ACHN (cell line): ENCODE data around the gene BCL2L1.

Source experiments
- DNase-seq: peaks from one replicate; pipeline ENCODE4 v3.0.0-alpha.2; 2015
- in situ Hi-C: cut with HindIII; loops from 2 replicates; pipeline ENCODE4 v1.10.0; 2017; ENCODE audit warnings: low sequenced_read_pairs, low pct_ligation_motif_present, low pct_unique_long_range_greater_than_20kb

BCL2L1 gene

DNA sequence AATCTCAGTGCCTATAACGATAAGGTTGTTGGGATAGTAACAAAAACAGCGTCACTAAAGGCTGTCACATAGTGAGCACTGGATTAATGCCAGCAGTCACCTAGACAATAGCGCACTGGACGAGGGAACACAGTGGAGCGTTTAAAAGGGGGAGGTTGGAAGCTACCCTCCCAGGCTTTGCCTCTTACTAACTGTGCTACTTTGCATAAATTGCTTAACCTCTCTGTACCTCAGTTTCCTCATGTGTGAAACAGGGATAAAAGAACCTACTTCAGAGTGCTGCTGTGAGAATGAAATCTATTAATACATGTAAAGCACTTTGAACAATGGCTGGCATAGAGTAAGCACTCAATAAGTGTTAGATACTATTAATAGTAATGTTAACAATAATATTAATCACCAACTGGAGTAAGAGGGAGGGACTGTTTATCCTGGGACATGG, 10.5 kb downstream of the BCL2L1 start:
- in situ Hi-C loops = no loop called here
- DNase-seq = no peak

DNA sequence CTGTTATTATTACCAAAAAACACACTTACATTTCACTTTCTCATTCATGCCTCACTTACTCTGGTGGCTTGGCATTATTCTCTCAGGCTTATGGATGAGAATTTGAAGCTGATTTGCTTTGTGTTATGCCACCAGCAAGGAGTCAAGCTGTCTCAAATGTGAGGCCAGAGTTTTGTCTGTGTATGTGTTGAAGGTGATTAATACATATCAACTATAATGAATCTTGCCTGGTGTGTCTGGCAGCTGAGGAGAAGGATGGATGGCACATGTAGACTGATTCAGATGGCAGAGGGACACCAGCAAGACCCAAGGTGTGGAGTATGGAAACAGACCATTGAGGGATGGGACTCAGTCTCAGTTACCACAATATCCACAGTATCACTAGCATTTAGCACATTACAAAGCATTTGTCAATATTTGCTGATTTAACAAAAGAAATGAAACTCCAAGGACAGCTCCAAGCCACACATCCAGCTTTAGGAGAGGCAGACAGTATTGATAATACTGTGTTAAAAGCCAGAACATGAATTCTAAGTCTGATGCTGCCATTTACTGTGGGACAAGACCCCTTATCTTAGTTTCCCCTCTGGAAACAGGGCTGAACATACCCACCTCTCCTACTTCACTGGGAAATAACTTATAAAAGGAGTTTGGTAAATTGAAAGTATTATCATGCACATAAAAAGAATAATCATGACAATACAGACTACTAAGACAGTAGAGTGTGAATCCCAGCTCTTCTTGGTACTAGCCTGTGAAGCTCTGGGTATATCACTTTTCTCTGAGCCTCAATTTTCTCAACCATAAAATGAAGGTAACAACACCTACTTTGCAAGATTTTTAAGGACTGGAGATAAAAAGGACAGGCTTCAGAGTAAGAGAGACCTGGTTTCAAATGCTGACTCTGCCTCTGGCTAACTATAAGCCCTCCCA, 11.2 kb downstream of the BCL2L1 start:
- in situ Hi-C loops = no loop called here
- DNase-seq = no peak

DNA sequence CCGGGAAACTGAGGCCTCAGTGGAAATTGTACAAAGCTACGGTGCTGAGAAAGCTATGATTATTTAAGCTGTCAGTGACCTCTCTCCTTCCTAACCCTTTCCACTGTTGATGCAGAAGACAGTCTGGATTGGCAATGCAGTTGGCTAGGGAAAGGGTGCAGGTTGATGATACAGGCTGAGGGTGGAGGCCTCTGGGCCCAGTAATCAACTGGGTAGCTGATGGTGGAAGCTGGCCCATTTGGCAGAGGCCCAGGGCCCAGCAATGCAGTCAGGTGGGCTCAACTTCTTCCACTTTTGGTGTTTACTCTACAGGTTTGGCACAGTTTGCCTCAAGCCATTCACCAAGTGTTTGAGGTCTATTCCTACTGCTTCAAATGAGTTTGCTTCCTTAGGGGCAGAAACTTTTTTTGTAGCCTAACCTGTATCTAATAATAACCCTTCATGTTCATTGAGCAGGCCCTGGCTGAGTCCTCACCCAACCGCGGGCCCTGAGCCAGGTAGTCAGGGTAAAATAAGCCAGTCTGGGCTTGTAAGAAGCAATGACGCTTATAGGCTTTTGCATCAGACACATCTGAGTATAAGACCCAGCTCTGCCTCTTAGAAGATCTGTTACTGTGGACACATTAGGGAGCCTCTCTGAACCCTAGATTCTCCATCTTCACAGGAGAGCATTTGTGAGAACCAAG, 12.1 kb downstream of the BCL2L1 start:
- in situ Hi-C loops = no loop called here
- no peak for DNase-seq

DNA sequence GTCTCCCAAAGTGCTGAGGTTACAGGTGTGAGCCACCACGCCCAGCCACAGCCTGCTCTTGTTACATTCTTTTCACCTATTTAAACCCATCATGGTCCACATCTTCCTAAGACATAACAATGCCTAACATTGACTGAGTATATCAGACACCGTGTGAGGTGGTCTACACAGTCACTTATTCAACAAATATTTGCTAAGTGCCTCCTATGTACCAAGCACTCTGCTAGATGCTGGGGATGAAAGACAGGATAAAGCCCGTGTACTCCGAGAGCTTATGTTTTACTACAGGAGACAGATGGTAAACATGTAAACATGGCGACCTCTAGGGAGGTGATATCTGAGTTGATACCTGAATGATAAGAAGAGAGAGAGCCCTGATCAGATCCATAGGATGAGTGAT, 12.7 kb downstream of the BCL2L1 start:
- in situ Hi-C loops = no loop called here
- no peak for DNase-seq

DNA sequence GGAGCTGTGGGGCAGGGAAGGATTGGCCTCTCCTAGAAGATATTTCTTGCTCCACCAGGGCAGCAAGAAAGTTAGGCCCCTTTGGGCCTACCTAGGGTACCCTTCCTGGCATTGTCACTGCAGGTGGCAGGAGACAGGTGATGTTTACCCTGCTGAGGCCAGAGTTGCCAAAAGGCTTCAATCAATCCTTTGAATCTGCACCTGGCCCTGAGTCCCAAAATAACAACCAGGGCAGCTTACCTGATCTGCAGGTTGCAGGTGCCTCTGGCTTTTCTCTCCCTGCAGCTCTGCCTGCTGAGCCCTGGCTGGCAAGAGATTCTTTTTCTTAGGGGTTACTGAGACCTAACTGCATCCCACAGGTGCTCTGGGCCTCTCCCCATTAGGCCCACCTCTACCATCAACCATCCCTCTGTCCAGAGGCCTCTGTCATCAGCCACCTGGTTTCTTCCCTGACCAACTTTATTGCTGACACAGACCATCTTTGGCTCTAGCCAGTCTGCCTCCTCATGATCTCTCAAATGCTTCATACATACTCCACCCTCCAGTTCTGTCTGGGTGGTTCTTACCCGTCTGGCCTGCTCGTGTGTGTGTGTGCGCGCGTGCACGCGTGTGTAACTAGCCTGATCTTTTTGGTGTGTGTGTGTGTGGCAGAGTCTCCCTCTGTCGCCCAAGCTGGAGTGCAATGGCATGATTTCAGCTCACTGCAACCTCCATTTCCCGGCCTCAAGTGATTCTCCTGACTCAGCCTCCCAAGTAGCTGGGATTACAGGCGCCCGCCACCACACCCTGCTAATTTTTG, 13.7 kb downstream of the BCL2L1 start:
- in situ Hi-C loops = no loop called here
- DNase-seq = no peak

DNA sequence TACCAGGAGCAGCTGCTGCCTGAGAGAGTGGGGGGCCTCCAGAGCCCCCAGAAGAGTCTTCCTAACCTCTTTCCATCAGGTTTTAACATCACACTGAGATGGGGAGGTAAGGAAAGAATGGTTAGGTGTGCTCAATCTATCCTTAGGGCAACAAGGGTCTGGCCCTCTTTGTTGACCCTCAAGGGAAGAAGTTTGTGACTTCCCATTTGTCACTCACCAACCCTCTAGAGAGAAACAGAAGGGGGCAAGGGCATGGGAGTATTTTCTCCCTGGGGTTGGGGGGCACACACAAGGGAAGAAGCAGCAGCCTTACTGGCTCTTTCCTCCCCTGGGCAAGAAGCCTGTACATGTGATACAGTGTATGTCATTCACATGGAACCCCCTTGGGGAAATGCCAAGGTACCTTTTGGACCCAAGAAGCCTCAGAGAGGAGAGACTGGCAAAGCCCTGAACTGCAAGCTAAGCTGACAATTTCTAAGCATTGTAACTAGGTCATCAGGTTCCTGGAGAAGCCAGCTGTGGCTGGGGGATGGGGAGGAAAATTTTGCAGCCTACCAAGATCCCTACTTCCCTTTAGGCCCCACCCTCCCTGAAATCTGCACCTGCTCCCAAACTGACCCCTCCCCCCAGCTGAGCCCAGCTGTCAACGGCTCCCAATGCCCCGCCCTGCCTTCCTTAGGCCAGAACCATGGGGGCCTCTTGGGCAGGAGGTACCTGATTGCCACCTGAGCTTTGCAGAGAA, 14.5 kb downstream of the BCL2L1 start:
- no peak for DNase-seq
- in situ Hi-C loops = no loop called here

DNA sequence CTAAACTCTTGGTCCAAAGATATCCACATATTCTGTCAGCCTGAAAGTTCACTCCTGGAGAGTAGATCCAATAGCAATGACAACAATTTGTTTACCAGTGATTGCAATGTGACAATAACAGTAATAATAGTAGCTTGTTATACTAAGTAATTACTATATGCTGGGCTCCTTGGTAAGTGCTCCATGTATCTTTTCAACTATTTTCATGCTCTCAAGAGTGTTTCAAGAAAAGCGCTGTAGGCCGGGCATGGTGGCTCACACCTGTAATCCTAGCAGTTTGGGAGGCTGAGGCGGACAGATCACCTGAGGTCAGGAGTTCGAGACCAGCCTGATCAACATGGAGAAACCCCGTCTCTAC, 15.4 kb downstream of the BCL2L1 start:
- in situ Hi-C loops = no loop called here

DNA sequence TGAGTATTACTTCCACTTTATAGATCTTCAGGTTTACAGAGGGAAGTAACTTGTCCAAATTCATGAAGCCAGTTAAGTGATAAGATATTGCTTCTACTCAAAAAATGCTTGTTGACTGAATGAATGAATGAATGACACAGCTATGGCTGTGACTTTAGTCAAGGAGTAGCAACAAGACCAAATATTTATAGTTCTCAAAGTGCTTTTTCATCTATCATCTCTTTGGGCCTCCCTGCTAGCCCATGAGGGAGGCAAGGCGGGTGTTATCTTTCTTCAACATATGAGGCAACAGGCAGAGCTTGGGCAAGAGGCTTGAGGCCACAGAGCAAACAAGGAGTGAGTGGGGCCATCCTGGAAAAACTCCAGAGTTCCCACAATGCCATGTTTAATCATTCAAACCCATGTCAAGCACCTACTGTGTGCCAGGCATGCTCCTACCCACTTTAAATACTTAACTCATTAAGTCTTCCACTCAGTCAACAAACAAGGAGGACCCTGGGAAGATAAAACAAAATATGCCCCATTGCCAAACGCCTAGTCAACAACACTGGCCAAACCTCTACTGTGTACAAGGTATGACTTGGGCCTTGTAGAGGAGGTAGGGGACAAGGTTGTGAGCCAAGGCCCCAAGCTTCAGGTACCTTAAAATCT, 15.9 kb downstream of the BCL2L1 start:
- DNase-seq = no peak
- in situ Hi-C loops = no loop called here

More for the DNA sequence above, 15.4 kb downstream of the BCL2L1 start:
- no peak for DNase-seq

DNA sequence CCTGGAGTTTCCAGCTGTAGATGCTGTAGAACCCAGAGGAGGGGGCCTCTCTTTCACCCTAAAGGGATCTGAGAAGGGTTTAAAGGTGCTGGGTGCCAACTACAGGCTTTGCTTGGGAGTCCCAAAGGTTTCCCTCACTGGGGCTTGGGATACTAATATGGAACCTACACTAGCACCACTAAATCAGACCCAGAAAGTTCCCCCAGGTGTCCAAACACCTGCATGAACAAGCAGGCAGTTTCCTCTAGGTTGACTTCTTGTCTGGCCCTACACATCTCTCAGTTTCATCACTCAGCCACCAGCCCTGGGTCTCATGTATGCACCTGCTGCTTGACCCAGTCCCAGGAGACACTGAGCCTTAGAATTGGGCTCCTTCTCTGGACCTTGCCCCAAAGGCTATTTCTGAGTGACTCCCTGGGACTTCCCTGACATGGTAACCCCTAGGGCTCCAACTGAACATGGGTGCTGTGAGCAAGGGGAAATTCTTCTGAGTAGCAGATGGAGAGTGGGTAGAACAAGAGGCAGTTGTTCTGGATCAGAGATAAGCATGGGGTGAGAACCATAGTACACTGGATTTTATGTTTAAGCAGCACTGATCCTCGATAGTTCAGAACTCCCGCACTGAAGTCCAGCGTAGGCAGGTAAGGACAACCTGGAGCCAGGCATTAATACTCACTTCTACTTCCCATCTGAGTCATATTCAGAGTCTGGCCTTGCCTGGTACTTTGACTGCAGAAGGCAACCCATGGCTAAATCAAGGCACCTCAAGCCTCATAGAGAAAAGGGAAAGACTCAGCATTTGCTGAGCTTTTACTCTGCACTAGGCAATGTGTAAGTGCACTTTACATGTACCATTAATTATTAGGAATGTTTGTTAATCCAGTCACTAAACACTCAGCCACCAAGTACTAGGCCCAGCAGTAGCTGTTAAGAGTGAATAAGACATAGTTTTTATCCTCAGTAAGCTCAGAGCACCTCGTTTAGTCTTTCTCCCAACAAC, 16.8 kb downstream of the BCL2L1 start:
- no peak for DNase-seq
- in situ Hi-C loops = no loop called here

DNA sequence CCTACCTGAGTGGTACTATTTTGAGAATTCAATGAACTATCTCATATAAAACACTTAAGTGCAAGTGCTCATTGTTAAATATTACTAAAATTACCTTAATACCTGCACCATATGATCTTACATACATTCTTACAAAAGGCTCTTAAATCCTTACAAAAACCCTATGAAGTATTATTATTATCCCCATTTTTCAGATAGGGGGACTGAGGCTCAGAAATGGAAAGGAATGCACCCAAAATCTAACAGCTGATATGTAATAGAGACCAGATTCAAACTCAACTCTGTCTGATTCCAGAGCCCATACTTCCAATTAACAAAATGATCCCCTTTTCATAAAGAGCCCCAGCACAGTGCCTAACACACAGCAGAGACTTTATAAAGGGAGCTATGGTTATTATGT, 17.5 kb downstream of the BCL2L1 start:
- in situ Hi-C loops = no loop called here

DNA sequence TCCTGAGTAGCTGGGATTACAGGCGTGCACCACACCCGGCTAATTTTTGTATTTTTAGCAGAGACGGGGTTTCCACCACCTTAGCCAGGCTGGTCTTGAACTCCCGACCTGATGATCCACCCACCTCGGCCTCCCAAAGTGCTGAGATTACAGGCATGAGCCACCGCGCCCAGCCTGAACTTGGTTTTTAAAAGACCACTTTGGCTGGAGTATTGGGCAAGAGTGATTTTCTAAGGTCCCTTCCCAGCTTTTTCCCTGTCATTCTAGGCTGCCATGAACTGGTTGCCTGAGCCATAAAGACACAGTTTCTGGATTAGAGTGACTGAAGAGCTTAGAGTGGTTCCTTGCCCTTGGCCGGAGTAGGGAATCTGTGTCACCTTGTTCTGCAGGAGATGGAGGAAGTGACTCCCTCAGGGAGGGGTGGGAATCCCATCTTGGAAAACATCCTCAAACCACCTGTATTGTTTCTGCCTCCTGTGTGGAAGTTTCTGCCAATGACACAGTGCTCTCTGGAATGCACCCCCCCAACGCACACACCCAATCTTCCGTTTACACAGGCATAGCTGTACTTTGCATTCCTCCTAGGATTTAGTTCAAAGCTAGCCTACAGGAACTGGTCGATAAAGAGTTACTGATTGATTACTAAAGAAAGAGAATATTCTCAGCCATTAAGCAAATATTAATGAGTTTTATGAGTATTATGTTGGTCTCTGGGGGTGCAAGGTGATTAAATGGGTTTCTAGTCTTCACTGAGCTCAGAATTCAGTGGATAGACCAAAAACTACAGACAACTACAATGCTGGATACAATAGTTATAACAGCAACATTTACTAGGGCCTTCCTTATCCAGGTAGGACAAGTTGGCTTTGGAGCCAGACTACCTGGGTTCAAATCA, 18.2 kb downstream of the BCL2L1 start:
- in situ Hi-C loops = no loop called here
- peak; percentile 75 for DNase-seq

More for the DNA sequence above, 17.5 kb downstream of the BCL2L1 start:
- no peak for DNase-seq

DNA sequence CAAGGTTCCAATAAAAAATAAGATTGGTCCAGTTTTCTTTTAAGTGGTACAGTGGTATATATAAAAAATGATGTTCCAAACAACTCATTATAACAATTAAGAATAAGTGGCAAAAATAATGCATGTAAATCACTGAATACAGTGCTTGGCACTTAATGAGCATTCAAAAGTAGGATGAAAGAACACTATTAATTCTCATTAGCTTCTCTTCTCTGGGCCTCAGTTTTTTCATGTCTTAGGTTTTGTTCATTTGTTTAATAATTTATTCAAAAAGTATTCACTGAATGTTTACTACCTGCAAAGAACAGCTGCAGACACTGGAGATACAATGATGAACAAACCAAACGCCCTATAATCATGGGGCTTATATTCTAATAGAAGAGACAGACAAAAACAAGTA, 21.1 kb downstream of the BCL2L1 start:
- in situ Hi-C loops = no loop called here
- no peak for DNase-seq

DNA sequence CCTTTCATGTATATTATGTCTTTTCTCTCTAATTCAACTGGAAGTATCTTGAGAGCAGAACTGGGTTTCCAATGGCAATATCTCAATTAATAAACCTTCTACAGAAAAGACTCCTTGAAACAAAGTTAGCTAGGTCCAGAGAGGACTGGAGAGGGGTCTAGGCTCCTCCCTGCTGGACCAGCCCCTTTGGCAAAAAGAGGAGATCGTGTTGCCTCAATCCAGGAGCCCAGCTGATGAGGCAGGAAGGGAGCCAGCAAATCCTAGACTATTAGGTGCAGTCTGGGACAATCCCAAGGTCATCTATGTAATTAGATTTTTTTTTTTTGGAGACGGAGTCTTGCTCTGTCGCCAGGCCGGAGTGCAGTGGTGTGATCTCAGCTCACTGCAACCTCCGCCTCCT, 21.9 kb downstream of the BCL2L1 start:
- no peak for DNase-seq
- in situ Hi-C loops = no loop called here

DNA sequence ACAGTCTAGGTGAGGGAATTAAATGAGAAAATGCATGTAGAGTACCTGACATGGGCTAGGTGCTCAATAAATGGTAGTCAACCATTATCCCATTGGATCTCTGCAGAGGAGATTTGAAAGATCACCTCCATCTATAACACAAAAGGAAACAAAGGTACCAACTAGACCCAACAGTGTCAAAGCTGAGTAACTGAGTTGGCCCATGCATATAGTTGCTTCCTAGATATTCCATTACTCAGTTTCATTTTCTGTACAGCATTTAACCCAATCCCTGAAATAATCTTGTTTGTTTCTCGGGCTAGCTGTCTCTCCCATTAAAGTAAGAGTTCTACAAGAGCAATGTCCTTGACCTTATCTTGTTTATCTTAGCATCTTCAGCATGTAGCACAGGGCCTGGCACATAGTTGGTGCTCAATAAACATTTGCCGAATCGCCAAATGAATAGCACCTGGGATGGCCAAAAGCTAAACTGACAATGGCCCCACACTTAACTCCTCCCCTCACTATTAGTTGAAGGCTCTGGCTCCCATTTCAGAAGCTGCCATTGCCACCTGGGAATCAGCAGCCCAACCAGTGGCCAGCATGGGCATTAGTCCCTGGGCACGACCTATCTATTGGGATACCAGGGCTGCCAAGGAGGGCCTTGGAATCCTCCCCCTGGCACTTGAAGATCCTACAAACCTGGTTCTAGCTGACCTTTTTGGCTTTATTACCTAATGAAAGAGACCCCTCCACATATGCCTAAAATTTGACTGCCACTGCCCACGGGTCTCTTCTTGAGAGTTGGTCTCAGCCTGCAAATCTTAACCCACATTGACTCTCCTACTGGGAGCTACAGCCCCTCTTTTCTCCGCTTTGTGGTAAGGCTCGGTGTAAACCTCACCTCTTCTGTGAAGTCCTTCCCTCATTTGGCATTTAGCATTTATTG, 22.6 kb downstream of the BCL2L1 start:
- in situ Hi-C loops = no loop called here
- no peak for DNase-seq
